ENCODE measurements around the gene BCL3. TPM values are rescaled to one million over a fixed set of nuclear protein-coding genes. Genes with fewer than 3 reads are reported as not detected.

Gene BCL3
- total RNA-seq, 1 experiment from 2014 or later, result 7.3 TPM

- Histone ChIP-seq H3K4me3 (no peak overlapping the region), H3K36me3 (no peaks in the 10 kb centered on the region), H3K4me1 (no peaks in the 10 kb centered on the region), H3K9me3 (replicated peaks) (no peaks in the 10 kb centered on the region; the same call in 1 of the 2 replicates), H3K27me3 (peaks cover 3% of the 10 kb centered on the region; the same call in 1 of the 2 replicates), H3K27ac (no peak overlapping the region)
- DNase-seq, result no peak
These were observed 18.9 kb upstream of the BCL3 start for GRCh38 chr19:44729516-44730033.

DNA sequence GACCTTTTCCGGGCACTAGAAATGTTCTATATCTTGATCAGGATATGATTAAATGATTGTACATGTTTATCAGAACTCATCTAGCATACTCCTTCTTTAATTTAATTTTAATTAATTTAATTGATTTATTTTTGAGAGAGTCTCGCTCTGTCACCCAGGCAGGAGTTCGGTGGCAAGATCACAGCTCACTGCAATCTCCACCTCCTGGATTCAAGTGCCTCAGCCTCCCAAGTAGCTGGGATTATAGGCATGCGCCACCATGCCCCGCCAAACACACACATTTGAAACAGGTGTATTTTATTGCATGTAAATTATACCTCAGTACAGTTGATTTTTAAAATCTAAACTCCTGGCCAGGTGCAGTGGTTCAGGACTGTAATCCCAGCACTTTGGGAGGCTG, 17.4 kb upstream of the BCL3 start:
- Histone ChIP-seq H3K4me1 (no peaks in the 10 kb centered on the region), H3K36me3 (no peaks in the 10 kb centered on the region), H3K27me3 (peaks cover 3% of the 10 kb centered on the region; the same call in 1 of the 2 replicates), H3K27ac (no peak overlapping the region), H3K9me3 (replicated peaks) (no peaks in the 10 kb centered on the region; the same call in 1 of the 2 replicates), H3K4me3 (no peak overlapping the region)
- no peak for DNase-seq

DNA sequence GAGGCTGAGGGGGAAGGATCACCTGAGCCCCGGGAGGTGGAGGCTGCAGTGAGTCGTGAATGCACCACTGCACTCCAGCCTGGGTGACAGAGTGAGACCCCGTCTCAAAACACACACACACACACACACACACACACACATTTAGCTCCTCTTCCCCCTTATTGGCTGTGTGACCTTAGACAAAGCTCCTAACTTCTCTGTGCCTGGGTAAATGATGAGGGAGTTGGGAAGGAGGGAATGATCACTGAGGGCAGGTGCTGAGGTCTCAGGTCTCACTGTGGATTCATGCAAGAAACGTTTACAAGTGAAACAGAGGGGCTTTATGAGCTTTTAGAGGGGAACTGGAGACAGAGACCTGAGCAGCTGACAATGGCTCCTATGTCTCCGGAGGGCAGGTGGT, 16.9 kb upstream of the BCL3 start:
- no peaks in the 10 kb centered on the region for H3K36me3 ChIP-seq
- H3K9me3 ChIP-seq (replicated peaks), result no peaks in the 10 kb centered on the region; the same call in 1 of the 2 replicates
- no peak overlapping the region for H3K27ac ChIP-seq
- no peak for DNase-seq
- H3K4me1 ChIP-seq, result no peaks in the 10 kb centered on the region
- peaks cover 3% of the 10 kb centered on the region; the same call in 1 of the 2 replicates for H3K27me3 ChIP-seq
- no peak overlapping the region for H3K4me3 ChIP-seq

DNA sequence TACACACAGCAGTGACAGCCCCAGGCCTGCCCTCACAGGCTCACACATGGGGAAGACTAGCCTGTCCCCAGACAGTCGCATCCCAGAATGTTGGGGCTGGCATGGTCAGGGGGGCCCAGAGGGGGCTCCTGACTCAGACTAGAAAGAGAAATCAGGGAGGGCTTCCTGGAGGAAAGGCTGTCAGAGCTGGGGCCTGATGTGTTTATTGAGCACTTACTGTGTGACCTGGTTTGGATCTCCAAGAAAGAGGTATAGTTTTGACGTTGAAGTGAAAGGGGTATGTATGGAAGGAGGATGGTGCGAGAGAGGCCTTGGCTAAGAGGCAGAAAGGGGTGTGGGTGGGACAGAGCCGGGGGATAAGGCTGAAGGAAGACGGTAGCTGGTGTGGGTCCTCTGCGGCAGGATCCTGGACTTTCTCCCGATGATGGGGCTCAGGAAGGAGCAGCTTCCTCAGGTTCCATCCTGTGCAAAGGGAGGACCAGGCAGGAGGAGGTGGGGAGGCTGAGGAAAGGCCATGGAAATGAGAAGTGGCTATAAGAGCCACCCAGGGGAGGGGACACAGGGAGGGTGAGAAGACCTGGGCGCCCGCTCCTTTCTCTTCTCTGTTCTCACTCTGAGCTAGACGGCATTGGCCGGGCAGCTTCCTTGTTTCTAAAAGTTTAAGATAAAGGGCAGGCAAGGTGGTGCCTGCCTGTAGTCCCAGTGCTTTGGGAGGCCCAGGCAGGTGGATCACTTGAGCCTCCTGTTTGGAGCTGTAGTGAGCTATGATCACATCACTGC, 16.1 kb upstream of the BCL3 start:
- Histone ChIP-seq H3K27ac (no peak overlapping the region), H3K36me3 (no peaks in the 10 kb centered on the region), H3K9me3 (replicated peaks) (no peaks in the 10 kb centered on the region; the same call in 1 of the 2 replicates), H3K27me3 (peaks cover 3% of the 10 kb centered on the region; the same call in 1 of the 2 replicates), H3K4me3 (no peak overlapping the region), H3K4me1 (no peaks in the 10 kb centered on the region)
- no peak for DNase-seq

- DNase-seq, result no peak
- no peaks in the 10 kb centered on the region for H3K36me3 ChIP-seq
- H3K4me3 ChIP-seq, result no peak overlapping the region
- no peak overlapping the region for H3K27ac ChIP-seq
- peaks cover 3% of the 10 kb centered on the region; the same call in 1 of the 2 replicates for H3K27me3 ChIP-seq
- H3K9me3 ChIP-seq (replicated peaks), result no peaks in the 10 kb centered on the region; the same call in 1 of the 2 replicates
- no peaks in the 10 kb centered on the region for H3K4me1 ChIP-seq
These were observed 14.2 kb upstream of the BCL3 start for GRCh38 chr19:44734357-44734756.

GRCh38 chr19:44735011-44735410, 13.5 kb upstream of the BCL3 start:
- no peak for DNase-seq
- Histone ChIP-seq H3K4me3 (no peak overlapping the region), H3K36me3 (no peaks in the 10 kb centered on the region), H3K27ac (no peak overlapping the region), H3K9me3 (replicated peaks) (no peaks in the 10 kb centered on the region; the same call in 1 of the 2 replicates), H3K27me3 (peaks cover 3% of the 10 kb centered on the region; the same call in 1 of the 2 replicates), H3K4me1 (no peaks in the 10 kb centered on the region)

GRCh38 chr19:44737238-44738071, 11.1 kb upstream of the BCL3 start:
- no peak for DNase-seq
- H3K4me3 ChIP-seq, result no peak overlapping the region
- no peaks in the 10 kb centered on the region; the same call in 1 of the 2 replicates for H3K9me3 ChIP-seq (replicated peaks)
- H3K27me3 ChIP-seq, result peaks cover under 1% of the 10 kb centered on the region; the same call in 1 of the 2 replicates
- H3K36me3 ChIP-seq, result no peaks in the 10 kb centered on the region
- peaks cover 13% of the 10 kb centered on the region for H3K4me1 ChIP-seq
- H3K27ac ChIP-seq, result no peak overlapping the region

DNA sequence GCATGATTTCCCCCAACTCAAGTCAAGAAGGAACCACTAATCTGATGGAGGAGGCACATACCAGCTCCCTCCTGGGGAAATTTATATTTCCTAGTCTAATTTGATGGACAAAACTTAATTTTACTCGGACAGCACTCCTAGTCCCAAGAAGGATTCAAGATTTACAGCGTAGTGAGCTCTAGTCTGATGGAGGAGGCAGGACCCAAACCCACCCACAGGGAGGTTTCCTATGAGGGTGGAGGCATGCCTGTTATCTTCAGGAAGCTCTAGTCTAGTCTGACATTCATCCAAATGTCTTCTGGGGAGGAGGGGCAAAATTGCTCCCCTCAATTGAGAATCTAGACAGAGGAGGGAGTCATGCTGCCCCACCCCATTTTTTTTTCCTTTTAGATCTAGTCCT, 10.4 kb upstream of the BCL3 start:
- H3K9me3 ChIP-seq (replicated peaks), result no peaks in the 10 kb centered on the region; the same call in 1 of the 2 replicates
- DNase-seq, result no peak
- no peak overlapping the region for H3K4me3 ChIP-seq
- H3K4me1 ChIP-seq, result peaks cover 18% of the 10 kb centered on the region
- H3K36me3 ChIP-seq, result no peaks in the 10 kb centered on the region
- no peak overlapping the region for H3K27ac ChIP-seq
- no peaks in the 10 kb centered on the region for H3K27me3 ChIP-seq

DNA sequence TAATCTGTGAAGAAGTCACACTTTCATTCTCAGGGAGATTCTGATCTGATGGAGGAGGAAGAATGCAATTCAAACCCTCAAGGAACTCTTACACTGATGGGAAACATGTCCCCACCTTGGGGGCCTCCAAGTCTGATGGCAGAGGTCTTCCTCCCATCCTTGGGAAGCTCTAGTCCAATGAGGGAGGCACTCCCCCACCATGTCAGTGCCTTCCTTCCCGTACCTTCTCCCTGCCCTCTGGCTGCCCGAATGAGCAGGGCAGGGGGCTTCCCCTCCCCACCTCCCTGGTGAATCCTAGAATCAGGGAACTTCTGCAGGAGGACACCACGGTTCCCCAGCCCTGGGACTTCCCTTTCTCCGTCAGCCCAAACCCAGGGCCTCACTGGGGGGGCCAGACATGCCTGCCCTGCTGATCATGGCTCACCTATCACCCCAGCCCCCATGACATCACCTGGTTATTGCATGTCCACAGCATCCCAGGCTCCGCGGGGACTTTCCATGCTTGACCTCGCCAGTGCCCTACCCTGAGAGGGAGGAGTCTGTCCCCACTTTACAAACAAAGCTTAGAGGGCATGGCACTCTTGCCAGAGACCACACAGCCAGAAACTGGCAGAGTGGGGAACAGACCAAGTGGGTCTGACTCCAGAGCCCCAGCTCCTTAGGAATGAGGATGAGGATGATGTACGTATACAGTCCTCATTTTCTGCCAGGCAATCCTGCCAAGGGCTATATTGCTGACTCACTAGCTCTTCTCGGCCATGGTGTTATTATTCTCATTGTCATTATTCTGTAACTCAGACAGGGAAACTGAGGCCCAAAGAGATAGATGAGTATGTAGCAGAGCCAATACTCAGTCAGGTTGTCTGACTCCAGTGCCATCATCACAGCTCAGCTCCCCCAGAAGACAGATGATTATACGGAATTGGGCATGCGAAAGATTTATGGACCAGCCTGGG, 9.6 kb upstream of the BCL3 start:
- Histone ChIP-seq H3K4me3 (no peak overlapping the region), H3K27ac (no peak overlapping the region), H3K36me3 (no peaks in the 10 kb centered on the region), H3K27me3 (no peaks in the 10 kb centered on the region), H3K4me1 (peaks cover 18% of the 10 kb centered on the region), H3K9me3 (replicated peaks) (no peaks in the 10 kb centered on the region)
- no peak for DNase-seq

DNA sequence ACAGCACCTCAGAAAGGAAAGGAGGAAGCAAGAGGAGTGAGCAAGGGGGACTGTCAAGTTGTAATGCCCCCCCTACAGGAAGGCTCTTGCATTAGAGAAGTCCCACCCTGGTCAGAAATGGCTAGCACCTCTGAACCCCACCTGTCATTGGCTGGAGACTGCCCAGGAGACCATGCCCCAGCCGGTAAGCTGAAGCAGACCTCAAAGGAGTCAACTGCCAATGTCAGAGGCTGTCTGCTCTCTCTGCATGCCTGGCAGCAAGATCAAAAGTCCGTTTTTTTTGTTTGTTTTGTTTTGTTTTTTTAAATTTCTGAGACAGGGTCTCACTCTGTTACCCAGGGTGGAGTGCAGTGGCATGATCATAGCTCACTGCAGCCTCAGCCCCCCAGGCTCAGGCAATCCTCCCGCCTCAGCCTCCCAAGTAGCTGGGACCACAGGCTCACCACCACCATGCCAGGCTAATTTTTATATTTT, 8.1 kb upstream of the BCL3 start:
- no peaks in the 10 kb centered on the region for H3K9me3 ChIP-seq (replicated peaks)
- peaks cover 24% of the 10 kb centered on the region for H3K4me1 ChIP-seq
- H3K27ac ChIP-seq, result no peak overlapping the region
- H3K27me3 ChIP-seq, result no peaks in the 10 kb centered on the region
- H3K36me3 ChIP-seq, result no peaks in the 10 kb centered on the region
- no peak overlapping the region for H3K4me3 ChIP-seq
- DNase-seq, result no peak

GRCh38 chr19:44741258-44741731, 7.2 kb upstream of the BCL3 start:
- Histone ChIP-seq H3K27ac (no peak overlapping the region), H3K4me3 (no peak overlapping the region), H3K36me3 (no peaks in the 10 kb centered on the region), H3K27me3 (no peaks in the 10 kb centered on the region), H3K9me3 (replicated peaks) (no peaks in the 10 kb centered on the region), H3K4me1 (peaks cover 24% of the 10 kb centered on the region)
- DNase-seq, result no peak

DNA sequence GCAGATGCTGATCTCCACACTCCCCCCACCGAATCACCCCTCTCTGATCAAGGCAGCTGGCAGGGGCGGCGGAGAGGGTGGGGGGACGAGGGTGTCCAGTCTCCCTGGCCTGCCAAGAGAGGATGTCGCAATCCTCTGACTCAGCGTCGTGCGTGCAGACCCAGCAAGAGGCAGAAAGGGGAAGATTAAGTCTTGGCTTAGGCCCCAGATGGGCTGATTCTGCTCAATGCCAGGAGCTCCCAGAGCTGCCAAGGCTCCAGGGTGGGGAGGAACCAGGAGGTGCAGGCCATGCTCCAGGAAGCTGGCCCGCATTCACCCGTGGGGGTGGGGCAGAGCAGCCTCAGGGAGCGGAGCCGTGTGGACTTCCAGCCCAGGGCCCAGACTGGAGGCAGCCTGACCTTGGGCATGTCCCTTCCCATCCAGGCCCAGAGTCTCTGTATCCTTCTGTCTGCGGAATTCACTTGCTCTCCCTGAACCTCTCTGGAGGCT, 6.6 kb upstream of the BCL3 start:
- H3K36me3 ChIP-seq, result no peaks in the 10 kb centered on the region
- H3K4me1 ChIP-seq, result peaks cover 27% of the 10 kb centered on the region
- no peak overlapping the region for H3K4me3 ChIP-seq
- peak overlapping the region; percentile 44 for H3K27ac ChIP-seq
- no peaks in the 10 kb centered on the region for H3K27me3 ChIP-seq
- no peaks in the 10 kb centered on the region for H3K9me3 ChIP-seq (replicated peaks)
- DNase-seq, result peak; percentile 89 to 92

DNA sequence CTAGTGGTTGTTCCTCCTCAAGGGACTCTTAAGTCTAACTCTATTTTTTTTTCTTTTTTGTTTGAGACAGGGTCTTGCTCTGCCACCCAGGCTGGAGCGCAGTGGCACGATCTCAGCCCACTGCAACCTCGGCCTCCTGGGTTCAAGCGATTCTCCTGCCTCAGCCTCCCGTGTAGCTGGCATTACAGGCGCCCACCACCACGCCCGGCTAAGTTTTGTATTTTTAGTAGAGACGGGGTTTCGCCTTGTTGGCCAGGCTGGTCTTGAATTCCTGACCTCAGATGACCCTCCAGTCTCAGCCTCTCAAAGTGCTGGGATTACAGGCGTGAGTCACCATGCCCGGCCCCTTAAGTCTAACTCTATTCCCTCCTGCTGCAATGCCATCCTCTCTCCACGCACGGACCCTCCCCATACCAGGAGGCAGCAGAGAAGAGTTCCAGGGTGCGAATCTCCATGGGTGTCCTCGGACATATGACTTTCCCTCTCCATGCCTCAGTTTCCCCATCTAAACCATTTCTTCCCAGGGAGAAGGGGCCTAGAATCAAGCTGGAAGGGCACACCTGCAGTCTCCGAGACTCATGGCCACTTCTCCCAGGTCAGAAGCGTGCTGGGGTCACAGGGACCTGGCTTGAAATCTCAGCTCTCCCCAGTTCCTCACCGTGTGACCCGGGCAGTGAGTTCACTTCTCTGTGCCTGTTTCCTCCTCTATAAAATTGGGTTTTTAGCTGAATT, 6.0 kb upstream of the BCL3 start:
- H3K4me1 ChIP-seq, result peaks cover 29% of the 10 kb centered on the region
- H3K9me3 ChIP-seq (replicated peaks), result no peaks in the 10 kb centered on the region
- H3K27me3 ChIP-seq, result no peaks in the 10 kb centered on the region
- peak overlapping the region; percentile 44 for H3K27ac ChIP-seq
- DNase-seq, result no peak
- H3K4me3 ChIP-seq, result no peak overlapping the region
- no peaks in the 10 kb centered on the region for H3K36me3 ChIP-seq

Measured in SJCRH30 (cell line).